Measurements from ENCODE around the gene SDHAF2.

DNA sequence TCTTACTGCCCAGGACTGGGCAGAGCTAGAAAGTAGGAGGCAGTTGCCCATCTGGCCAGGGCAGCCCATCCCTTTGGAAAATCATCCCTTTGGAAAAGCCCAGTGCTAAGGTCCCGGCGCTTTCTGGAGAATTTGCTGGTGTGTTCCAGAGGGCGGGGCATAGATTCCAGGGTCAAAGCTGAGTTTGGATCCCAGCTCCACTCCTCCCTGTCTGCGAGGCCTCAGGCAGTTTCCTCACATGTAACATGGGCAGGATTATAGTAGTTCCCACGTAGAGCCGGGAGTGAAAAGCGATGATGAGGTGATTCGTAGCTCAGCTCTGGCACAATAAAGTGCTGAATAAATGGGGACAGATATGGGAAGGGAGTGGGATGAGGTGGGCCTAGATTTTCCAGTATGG, 47.2 kb downstream of the SDHAF2 start:
- TF ChIP-seq POLR2A (IDR thresholded peaks at IDR 0.05), result no peak
- TF ChIP-seq, protein P1, sequence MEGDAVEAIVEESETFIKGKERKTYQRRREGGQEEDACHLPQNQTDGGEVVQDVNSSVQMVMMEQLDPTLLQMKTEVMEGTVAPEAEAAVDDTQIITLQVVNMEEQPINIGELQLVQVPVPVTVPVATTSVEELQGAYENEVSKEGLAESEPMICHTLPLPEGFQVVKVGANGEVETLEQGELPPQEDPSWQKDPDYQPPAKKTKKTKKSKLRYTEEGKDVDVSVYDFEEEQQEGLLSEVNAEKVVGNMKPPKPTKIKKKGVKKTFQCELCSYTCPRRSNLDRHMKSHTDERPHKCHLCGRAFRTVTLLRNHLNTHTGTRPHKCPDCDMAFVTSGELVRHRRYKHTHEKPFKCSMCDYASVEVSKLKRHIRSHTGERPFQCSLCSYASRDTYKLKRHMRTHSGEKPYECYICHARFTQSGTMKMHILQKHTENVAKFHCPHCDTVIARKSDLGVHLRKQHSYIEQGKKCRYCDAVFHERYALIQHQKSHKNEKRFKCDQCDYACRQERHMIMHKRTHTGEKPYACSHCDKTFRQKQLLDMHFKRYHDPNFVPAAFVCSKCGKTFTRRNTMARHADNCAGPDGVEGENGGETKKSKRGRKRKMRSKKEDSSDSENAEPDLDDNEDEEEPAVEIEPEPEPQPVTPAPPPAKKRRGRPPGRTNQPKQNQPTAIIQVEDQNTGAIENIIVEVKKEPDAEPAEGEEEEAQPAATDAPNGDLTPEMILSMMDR (IDR thresholded peaks at IDR 0.05), result no peak
